ENCODE results near the gene AASDHPPT.
"Not testable (repeated sequence)": the region's sequence is repeated elsewhere in the genome, so short reads cannot be mapped to it uniquely, and the experiment has no call there.

AASDHPPT gene

GRCh38 chr11:106077609-106078455, at the start of gene AASDHPPT:
TSS of gene AASDHPPT (plus strand) at chr11:106077662. CDS start at chr11:106077711, 49 bp downstream.
- no peak for DNase-seq

DNA sequence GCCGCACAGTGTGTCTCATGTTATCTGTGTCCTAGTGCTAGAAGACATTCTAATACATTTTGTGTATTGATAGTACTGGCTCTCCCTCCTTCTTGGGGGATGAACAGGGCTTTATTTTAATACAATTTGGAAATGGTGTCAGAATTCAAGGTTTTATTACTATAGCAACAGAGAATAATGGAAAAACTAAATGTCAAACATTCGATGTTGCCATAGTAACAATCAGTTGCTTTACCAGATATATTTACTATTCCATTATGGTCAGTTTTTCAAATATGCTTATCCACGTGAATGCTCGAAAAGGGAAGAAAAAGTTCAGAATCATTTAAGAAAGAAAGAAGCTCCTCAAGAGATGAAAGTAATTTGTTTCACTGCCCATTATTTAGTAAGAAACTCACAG, 46.9 kb upstream of the AASDHPPT start:
- no peak for DNase-seq

GRCh38 chr11:106031202-106031810, 46.2 kb upstream of the AASDHPPT start:
- DNase-seq = no peak

DNA sequence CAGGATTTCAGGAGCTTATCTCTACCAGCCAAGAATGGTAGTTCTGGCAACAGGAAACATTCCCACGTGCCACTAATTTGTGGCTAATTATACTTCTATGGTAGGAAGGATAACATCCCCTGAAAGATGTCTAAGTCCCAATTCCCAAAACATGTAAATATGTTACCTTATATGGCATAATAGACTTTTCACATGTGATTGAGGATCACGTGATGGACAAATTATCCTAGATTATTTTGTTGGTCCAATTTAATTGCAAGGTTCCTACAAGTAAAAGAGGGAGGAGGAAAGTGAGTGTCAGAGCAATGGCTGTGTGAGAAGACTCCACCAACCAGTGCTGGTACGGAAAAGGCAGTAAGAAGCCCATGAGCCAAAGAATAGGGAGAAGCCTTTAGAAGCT, 45.5 kb upstream of the AASDHPPT start:
- no peak for DNase-seq

DNA sequence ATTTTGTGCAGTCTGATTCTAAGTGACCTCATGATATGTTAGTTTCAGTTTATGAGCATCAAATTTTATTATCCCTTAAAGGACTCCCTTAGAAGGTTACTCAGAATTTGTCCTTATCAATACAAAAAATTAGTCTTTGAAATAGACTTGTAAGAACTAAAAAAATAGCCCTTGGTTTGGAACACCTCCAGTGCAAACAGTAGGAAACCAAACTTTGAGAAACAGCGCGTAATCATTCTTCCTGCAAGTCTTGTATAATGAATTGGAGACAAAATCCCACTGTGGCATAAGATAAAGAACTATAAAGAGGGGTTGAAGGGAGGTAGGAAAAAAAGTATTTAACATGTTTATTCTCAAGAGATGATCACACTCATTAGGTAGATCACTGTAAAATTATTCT, 44.6 kb upstream of the AASDHPPT start:
- DNase-seq = no peak

DNA sequence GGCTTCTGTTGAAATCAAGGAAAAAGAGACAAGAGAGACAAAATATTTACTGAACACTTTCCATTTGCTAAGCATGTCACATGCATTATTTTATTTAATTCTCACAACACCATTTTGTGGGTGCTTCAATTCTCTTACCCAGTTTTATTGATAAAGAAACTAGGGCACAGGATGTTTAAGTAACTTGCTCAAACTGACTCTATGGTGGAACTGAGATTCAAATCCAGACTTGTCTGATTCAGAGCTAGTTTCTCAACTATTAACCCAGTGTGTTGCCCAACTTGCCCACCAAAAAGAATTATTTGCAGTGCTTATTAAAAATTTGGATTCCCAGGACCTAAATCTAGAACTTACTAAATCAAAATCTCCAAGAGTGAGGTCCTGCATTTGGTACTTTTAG, 33.9 kb upstream of the AASDHPPT start:
- no peak for DNase-seq

DNA sequence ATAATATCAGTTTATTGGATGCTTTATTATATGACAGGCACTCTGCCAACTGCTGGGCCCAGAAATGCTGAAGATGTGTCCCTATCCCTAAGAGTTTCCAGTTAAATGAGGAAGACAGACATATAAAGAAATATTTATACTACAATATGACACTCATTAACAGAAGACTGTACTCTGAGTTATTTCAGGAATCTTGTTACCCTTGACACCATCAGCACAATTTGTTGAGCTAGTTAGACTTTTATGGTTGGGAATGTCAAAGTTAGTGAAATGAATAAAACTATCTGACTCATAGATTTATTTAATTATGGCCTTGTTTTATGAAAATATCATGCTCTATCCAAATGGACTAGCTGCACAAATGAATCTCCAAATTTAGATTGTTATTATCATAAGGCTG, 29.8 kb upstream of the AASDHPPT start:
- no peak for DNase-seq

DNA sequence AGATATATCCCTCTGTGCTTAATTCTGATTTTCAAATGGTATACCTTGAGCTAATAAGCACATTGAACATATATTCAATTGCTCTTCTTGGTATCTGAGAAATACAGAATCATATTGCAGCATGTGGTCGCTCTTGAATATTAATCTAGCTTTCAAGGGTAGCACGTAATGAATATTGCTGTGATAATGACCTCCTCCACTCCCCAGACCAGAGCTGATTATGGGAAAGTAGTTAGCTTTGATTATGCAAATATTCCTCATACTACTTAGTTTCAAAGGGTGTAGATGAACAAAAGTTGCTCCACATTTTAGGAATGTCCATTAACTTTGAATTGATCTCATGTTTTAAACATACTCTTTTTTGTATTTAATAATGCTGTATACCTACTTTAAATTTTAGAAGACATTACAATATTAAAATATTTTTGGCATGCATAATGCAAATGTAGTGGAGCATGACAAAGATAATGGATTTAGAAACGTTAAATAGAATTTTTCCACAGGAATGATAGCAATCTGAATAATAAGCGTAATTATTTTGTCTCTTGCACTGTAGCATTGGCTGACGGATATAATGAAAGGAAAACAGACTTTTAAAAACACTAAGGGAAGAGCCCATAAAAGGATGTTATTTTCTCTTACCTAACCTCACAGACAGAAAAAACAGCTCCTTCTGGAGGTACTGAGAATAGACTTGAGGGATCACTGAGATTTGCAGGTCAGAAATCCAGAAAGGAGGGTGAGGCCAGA, 27.6 kb upstream of the AASDHPPT start:
- DNase-seq = no peak

DNA sequence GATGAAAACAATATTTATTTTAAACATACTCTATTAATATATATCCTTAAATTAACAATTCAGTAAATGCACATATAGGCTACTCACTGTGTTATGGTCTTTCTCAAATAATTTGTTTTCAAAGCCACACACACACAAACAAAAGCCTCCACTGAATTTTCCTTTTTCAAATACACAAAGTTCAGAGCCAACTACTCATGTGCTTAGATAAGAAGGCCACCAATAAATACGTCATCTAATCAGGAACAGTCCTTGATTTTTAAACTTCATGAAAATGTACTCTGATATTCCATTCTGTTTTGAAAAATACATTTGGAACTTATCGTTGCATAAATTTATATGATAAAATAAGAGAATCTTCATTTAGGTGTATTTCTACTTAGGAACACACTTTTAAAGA, 26.4 kb upstream of the AASDHPPT start:
- no peak for DNase-seq

- not testable (repeated sequence) for DNase-seq
Observed at GRCh38 chr11:106058377-106058776, 19.1 kb upstream of the AASDHPPT start.

GRCh38 chr11:106059617-106060016, 17.8 kb upstream of the AASDHPPT start:
- no peak for DNase-seq

- DNase-seq = no peak
Observed at GRCh38 chr11:106061249-106061784, 16.1 kb upstream of the AASDHPPT start.

DNA sequence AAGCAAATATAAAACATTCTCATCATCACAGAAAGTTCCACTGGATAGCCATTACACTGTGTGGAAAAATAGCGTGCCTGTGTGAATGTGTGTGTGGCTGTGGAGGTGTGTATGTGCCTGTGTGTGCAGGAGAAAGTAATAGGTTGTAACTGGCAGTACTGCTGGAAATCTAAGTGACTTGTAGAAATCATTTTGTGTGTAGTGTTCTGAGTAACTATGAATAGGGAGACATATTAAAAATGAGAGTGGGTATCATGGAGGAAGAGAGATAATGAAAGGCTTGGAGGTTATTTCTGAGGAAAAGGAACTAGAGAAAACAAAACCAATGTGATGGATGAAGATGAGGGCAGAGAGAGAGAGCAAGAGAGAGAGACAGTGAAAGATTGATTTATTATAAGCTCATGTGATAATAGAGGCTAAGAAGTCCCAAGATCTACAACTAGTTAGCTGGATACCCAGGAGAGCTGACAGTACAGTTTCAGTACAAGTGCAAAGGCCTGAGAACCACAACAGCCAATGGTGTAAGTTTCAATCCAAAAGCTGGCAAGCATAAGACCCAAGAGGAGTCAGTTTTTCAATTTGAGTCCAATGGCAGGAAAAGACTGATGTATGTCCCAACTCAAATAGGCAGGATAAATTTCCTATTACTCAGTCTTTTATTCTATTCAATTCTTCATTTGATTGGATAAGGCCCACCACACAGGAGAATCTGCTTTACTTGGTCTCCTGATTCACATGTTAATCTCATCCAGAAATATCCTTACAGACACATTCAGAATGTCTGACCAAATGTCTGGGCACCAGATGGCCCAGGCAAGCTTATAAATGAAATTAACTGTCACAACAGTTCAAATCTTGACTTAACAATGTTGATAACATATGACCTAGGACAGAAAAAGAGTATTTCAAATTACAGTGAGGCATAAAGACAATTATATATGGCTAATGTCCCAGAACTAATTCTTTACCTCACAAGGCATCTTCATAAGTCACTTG, 15.2 kb upstream of the AASDHPPT start:
- DNase-seq = no peak

DNA sequence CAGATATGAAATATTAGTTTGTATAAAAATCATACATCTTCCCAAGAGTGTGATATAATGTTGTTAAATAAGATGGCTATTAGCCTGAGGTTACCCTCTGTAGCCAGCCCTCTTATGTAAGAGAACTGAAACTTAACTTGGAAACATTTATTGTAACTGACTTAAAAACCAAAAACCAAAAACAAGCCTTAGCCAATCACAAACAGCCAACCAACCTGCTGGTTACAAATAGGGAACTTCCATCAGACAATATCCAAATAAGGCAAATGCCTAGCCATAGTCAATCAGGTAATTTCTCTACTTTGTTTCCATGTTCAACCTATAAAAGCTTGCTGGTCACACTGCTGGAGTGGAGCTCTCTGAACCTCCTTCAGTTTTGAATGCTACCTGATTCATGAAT, 14.5 kb upstream of the AASDHPPT start:
- DNase-seq = no peak

DNA sequence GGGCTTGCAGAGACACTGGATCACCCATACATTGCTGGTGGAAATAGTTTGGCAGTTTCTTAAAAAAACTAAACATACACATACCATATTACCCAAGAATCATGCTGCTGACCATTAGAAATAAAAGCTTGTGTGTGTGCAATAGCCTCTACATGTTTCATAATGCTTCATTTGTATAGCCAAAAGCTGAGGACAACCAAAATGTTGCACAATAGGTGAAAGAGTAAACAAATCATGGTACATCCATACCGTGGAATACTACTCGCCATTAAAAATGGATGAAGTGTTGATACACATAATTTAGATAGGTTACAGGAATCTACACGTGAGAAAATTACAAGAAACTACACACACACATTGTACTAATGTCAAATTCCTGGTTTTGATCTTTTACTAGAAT, 6.9 kb upstream of the AASDHPPT start:
- no peak for DNase-seq

DNA sequence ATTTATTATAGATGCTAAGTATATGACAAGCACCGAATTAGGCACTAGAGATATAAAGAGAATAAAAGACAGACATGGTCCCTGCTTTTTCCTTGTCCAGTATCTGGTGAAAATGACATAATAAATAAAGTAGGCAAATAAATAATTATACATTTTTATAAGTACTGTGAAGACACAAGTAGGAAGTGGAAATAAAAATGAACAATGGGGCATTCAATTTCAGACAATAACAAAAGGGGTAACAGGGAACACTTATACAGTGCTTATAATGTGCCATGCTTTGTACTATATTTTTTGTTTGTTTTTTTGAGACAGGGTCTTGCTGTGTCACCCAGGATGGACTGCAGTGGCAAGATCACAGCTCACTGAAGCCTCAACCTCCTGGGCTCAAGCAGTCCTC, 4.7 kb upstream of the AASDHPPT start:
- DNase-seq = no peak

DNA sequence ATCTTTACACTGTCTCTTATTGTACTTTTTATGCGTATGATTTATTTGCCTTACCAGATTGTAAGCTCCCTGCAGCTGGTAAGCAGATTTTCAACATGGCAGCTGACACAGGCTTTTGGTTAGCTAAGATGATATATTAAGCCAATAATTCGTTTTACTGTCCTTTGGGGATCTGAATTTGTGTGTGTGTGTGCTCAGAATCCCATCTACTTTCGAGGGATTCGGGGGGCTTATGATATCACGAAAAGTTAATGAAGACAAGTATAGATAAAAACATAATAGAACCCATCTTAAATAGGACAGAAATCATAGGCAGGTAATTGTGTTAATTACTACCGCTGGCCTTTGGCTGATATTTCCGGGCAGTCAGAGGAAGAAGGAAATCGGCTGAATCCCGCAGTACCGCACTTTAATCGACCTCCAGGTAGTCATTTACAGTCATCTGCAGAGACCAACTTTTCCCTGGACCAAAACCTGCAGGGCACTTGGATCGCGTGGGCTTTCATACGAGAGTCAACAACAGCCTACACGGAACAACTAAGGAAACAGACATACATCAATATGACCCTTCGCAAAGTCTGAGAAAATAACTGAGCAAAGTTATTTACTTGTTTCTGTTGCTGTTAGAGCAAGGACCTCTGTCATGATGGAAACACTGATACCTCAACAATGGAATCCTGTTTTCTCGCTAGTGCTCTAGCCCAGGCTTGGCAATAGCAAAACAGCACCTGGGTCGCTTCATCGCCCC, 1.1 kb upstream of the AASDHPPT start:
- DNase-seq = no peak

DNA sequence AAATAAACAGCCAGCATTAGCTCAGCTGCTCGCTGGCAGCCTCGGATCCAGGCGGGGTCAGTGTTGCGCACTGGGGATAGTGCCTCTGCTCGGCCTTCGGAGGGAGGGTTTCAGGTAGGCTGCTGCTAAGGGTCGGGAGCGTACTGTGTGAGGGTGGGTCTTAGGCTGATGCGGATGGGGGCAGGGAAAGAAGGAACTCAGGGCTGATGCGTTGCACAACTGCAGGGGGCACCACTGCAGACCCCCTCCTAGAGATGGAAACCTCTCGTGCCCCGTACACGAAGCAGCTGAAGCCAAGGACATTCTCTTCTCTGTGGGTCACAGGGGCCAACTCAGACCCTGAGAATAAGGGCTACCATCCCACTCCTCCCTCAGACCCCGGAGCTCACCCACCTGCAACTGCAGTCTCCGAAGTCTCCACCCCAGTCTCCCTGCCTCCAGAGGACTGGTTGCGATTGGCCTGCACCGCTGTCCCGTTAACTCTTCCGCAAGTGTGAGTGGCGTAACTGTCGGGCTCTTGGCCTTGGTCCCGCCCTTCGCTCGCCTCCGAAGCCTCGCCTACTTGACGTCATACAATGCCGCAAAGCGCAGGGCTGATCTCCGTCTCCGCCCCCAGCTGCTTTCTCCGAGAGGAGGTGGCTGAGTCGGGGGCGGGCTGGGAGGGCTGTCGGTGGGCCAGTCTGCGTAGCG, 398 bp upstream of the AASDHPPT start, which contains the start of gene KBTBD3:
Gene KBTBD3 (minus strand): TSS at position 429 of the 690 bp plus-strand sequence. CDS start 18,250 bp downstream, outside the sequence.
- peak; percentile 85 for DNase-seq

- no peak for DNase-seq
Observed at GRCh38 chr11:106082096-106082495, 4.6 kb downstream of the AASDHPPT start.

- no peak for DNase-seq
Observed at GRCh38 chr11:106086135-106086534, 8.7 kb downstream of the AASDHPPT start.

DNA sequence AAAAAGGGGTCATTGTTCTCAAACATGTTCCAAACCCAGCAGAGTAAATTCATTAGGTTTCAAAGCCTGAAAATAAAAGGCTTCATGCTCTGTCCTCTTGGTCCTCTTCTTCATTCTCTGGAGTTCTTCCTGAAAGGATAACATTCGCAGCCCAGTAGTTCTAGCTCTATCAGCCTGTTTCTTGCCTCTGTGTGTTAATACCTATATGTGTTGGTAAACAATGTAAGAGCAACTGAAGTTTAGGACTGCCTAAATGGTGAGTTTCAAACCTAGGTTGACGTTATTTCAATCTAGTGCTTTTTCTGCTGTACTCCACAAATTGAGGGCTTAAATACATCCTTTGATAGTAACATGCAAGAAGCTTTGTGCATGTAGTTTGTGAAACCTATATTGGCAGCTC, 9.4 kb downstream of the AASDHPPT start:
- DNase-seq = no peak
